ENCODE results near the gene WBP1. TPM values are rescaled to one million over a fixed set of nuclear protein-coding genes. Genes with fewer than 3 reads are reported as not detected.
A peak's percentile ranks its signal among the peaks of the same experiment; 100 is the strongest.

WBP1 gene
- total RNA-seq, 1 experiment from 2014 or later: 54.8 TPM

GRCh38 chr2:74474899-74475298, 16.7 kb downstream of the WBP1 start:
- no peaks in the 10 kb centered on the region for H3K9me3 Mint-ChIP-seq (ENCODE audit: unreplicated experiment)
- no peak for DNase-seq
- H3K27ac Mint-ChIP-seq (ENCODE audit: unreplicated experiment): no peak overlapping the region
- BruUV-seq (replicated peaks): no TSS peak
- no peaks in the 10 kb centered on the region for H3K27me3 ChIP-seq (replicated peaks; ENCODE audit: control insufficient read depth, insufficient read depth, low read length)
- intact Hi-C loops (cut with micrococcal nuclease; ENCODE audit: unreplicated experiment): no loop called here
- H3K27me3 Mint-ChIP-seq (ENCODE audit: insufficient read depth, unreplicated experiment): no peaks in the 10 kb centered on the region
- H3K9me3 ChIP-seq: no peaks in the 10 kb centered on the region
- ChIA-PET POLR2A (no interaction called here), CTCF (no interaction called here)
- peaks cover 8% of the 10 kb centered on the region for H3K4me1 Mint-ChIP-seq (ENCODE audit: low read depth, unreplicated experiment)
- peaks cover 4% of the 10 kb centered on the region; the same call in 1 of the 2 replicates for H3K4me1 ChIP-seq
- H3K4me3 Mint-ChIP-seq (ENCODE audit: unreplicated experiment): no peak overlapping the region
- H3K36me3 Mint-ChIP-seq (ENCODE audit: insufficient read depth, unreplicated experiment): peaks cover 61% of the 10 kb centered on the region
- TF ChIP-seq, protein P1, sequence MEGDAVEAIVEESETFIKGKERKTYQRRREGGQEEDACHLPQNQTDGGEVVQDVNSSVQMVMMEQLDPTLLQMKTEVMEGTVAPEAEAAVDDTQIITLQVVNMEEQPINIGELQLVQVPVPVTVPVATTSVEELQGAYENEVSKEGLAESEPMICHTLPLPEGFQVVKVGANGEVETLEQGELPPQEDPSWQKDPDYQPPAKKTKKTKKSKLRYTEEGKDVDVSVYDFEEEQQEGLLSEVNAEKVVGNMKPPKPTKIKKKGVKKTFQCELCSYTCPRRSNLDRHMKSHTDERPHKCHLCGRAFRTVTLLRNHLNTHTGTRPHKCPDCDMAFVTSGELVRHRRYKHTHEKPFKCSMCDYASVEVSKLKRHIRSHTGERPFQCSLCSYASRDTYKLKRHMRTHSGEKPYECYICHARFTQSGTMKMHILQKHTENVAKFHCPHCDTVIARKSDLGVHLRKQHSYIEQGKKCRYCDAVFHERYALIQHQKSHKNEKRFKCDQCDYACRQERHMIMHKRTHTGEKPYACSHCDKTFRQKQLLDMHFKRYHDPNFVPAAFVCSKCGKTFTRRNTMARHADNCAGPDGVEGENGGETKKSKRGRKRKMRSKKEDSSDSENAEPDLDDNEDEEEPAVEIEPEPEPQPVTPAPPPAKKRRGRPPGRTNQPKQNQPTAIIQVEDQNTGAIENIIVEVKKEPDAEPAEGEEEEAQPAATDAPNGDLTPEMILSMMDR (IDR thresholded peaks at IDR 0.05; ENCODE audit: insufficient read depth in 1 of 2, low read depth in 1 of 2, low read length in 1 of 2, severe bottlenecking in 1 of 2, unreplicated experiment in 1 of 2): peak; percentile 14 to 37
- no peak overlapping the region for H3K4me3 ChIP-seq (ENCODE audit: low read depth, low read length)
- H3K36me3 ChIP-seq (ENCODE audit: control insufficient read depth, insufficient read depth, low read length): no peaks in the 10 kb centered on the region

- Mint-ChIP-seq H3K4me1 (ENCODE audit: low read depth, unreplicated experiment) (peaks cover 18% of the 10 kb centered on the region), H3K4me3 (ENCODE audit: unreplicated experiment) (peak overlapping the region; percentile 82), H3K9me3 (ENCODE audit: unreplicated experiment) (no peaks in the 10 kb centered on the region), H3K27ac (ENCODE audit: unreplicated experiment) (peak overlapping the region; percentile 90), H3K36me3 (ENCODE audit: insufficient read depth, unreplicated experiment) (peaks cover 70% of the 10 kb centered on the region), H3K27me3 (ENCODE audit: insufficient read depth, unreplicated experiment) (no peaks in the 10 kb centered on the region)
- BruUV-seq (replicated peaks): no TSS peak
- Histone ChIP-seq H3K27me3 (replicated peaks; ENCODE audit: control insufficient read depth, insufficient read depth, low read length) (no peaks in the 10 kb centered on the region), H3K36me3 (ENCODE audit: control insufficient read depth, insufficient read depth, low read length) (peaks cover 3% of the 10 kb centered on the region; the same call in 1 of the 2 replicates), H3K4me3 (ENCODE audit: low read depth, low read length) (peak overlapping the region; percentile 76), H3K4me1 (peaks cover 8% of the 10 kb centered on the region), H3K9me3 (no peaks in the 10 kb centered on the region)
- intact Hi-C loops (cut with micrococcal nuclease; ENCODE audit: unreplicated experiment): no loop called here
- TF ChIP-seq, protein P1 (IDR thresholded peaks at IDR 0.05; ENCODE audit: insufficient read depth in 1 of 2, low read depth in 1 of 2, low read length in 1 of 2, severe bottlenecking in 1 of 2, unreplicated experiment in 1 of 2): no peak
- ChIA-PET CTCF (interaction anchor here (1.7 to 2.0 kb wide), 2 partner anchors 22 to 51 kb away, joined by 6 to 8 read pairs; no protein-coding TSS in a partner anchor), POLR2A (interaction anchor here (0.8 to 1.8 kb wide), 3 partner anchors 18 to 23 kb away, joined by 3 to 7 read pairs (median 3); partner anchors contain the start of genes LBX2 and WBP1)
- no peak for DNase-seq
Measured at GRCh38 chr2:74481431-74481830, 23.2 kb downstream of the WBP1 start.

DNA sequence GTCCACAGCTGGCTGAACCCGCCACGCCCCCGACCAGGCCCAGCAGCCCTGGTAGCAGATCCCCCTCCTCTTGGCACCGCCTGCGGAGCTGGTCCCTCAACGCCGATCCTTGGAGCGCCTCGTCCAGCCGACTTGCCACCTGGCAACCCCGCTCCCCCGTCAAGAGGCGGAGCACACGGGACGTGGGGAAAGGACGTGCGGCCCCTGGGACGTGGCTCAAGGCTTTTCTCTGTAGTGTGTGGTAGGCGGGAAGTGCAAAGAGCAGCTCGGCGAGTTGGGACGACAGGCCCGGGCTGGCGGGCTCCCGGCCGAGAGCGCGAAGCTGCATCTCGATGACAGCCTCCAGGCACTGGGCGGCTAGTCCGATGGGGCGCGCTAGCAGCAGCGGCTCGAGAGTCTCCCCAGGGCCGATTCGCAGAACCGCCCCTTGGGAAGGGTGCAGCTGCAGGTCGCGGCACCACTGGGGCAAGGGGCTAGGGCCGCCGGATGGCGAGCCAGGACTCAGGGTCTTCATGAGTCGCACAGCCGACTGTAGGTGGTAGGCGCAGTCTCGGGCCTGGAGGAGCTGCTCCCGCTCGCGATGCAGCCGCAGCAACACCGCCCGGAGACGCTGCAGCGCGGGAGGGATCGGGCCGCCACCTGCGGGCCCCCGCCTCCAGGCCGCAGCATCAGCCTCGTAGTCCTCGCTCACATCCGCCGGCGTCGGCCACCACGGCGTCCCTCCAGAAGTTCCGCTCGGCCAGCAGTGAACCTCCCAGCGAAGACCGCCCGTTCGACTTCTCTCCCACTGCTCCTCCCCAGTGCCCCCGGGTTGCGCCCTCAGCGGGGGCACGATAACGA, 23.9 kb downstream of the WBP1 start:
- no TSS peak for BruUV-seq (replicated peaks)
- Mint-ChIP-seq H3K27me3 (ENCODE audit: insufficient read depth, unreplicated experiment) (no peaks in the 10 kb centered on the region), H3K4me3 (ENCODE audit: unreplicated experiment) (peak overlapping the region; percentile 82), H3K36me3 (ENCODE audit: insufficient read depth, unreplicated experiment) (peaks cover 69% of the 10 kb centered on the region), H3K4me1 (ENCODE audit: low read depth, unreplicated experiment) (peaks cover 25% of the 10 kb centered on the region), H3K9me3 (ENCODE audit: unreplicated experiment) (no peaks in the 10 kb centered on the region), H3K27ac (ENCODE audit: unreplicated experiment) (peak overlapping the region; percentile 90)
- TF ChIP-seq, protein P1 (IDR thresholded peaks at IDR 0.05; ENCODE audit: insufficient read depth in 1 of 2, low read depth in 1 of 2, low read length in 1 of 2, severe bottlenecking in 1 of 2, unreplicated experiment in 1 of 2): no peak
- H3K36me3 ChIP-seq (ENCODE audit: control insufficient read depth, insufficient read depth, low read length): peaks cover 3% of the 10 kb centered on the region; the same call in 1 of the 2 replicates
- POLR2A ChIA-PET: interaction anchor here (0.8 to 1.8 kb wide), 4 partner anchors 9 to 24 kb away, joined by 3 to 7 read pairs (median 4); partner anchors contain the start of genes LBX2 and WBP1
- peak in 1 of 2 experiments; percentile 23 for DNase-seq
- CTCF ChIA-PET: interaction anchor here (0.6 to 2.0 kb wide), 12 partner anchors 9 to 108 kb away, joined by 3 to 8 read pairs (median 6); partner anchors contain the start of genes MRPL53, PCGF1 and WBP1
- H3K9me3 ChIP-seq: no peaks in the 10 kb centered on the region
- peak overlapping the region; percentile 76 for H3K4me3 ChIP-seq (ENCODE audit: low read depth, low read length)
- peaks cover 8% of the 10 kb centered on the region for H3K4me1 ChIP-seq
- intact Hi-C loops (cut with micrococcal nuclease; ENCODE audit: unreplicated experiment): loop anchor here (2.0 kb wide), 1 partner anchor 67 kb away; no protein-coding TSS in a partner anchor
- H3K27me3 ChIP-seq (replicated peaks; ENCODE audit: control insufficient read depth, insufficient read depth, low read length): no peaks in the 10 kb centered on the region

All from Caco-2 (cell line).